GM21360 (cell line): ENCODE results near the gene RNF31.
"Not testable (repeated sequence)": the region's sequence is repeated elsewhere in the genome, so short reads cannot be mapped to it uniquely, and the experiment has no call there.

ENCODE experiments used
- ATAC-seq: cut with Tn5 transposase; IDR thresholded peaks from one replicate; pipeline ENCODE4 v1.9.1; 2021; ENCODE audit warnings: mild to moderate bottlenecking, moderate library complexity; ENCODE audit not compliant: unreplicated experiment

The RNF31 gene

DNA sequence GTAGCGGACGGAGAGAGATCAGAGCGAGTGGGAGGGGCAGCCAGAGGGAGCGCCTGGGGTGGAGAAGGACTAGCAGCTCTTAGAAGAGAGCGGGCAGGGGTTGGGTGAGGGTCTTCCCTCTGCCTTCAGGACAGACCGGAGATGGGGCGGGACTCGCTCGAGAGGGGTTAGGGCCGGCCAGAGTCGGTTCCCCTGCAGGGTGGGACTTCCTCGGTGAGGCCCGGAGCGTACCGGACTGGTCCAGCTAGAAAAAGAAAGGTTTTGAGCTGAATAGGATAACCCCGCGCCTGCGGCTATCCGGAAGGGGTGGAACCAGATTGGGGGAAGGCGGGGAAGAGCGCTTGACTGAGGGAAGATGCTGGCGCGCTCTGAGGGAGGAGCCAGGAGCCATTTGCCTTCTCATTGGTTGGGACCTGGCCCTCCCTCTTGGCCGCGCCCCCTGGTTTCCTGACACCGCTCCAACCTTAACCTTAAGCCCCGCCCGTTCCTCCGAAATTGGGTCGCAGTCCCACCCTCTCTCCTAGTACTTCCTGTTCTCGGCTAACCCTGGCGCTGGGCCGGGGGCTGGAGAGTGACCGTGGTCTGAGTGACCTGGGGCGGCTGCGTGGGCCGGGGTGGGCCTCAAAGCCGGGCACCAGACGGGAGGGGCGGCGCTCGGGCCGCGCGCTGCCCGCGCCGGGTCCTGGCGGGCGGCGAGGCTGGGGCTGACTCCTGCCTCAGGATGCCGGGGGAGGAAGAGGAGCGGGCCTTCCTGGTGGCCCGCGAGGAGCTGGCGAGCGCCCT is at the start of gene RNF31:
Gene RNF31, plus strand, starts transcription at position 521 of the 783 bp plus-strand sequence. Its CDS starts 201 bp downstream, at position 722.
- peak; percentile 71 for ATAC-seq

DNA sequence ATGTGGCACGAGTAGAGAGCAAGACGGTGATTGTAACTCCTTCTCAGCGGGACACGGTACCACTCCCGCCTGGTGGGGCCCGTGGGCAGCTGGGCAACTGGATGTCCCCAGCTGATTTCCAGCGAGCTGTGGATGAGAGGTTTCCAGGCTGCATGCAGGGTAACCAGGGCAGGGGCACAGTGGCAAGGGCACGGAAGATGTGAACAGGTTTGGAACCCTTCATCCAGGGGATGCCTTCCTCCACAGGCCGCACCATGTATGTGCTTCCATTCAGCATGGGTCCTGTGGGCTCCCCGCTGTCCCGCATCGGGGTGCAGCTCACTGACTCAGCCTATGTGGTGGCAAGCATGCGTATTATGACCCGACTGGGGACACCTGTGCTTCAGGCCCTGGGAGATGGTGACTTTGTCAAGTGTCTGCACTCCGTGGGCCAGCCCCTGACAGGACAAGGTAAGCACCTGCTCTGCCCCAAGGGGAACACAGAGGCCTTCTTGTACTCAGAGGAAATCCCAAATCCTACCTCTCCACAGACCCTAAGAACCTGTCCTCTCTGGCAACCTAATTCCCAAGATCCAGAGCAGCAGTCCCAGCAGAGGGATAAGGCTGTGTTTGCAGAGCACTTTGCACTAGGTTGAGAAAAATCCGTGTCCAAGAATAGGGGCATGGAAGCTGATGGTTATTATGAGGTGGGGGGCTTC is 48.9 kb upstream of the RNF31 start:
- no peak for ATAC-seq

DNA sequence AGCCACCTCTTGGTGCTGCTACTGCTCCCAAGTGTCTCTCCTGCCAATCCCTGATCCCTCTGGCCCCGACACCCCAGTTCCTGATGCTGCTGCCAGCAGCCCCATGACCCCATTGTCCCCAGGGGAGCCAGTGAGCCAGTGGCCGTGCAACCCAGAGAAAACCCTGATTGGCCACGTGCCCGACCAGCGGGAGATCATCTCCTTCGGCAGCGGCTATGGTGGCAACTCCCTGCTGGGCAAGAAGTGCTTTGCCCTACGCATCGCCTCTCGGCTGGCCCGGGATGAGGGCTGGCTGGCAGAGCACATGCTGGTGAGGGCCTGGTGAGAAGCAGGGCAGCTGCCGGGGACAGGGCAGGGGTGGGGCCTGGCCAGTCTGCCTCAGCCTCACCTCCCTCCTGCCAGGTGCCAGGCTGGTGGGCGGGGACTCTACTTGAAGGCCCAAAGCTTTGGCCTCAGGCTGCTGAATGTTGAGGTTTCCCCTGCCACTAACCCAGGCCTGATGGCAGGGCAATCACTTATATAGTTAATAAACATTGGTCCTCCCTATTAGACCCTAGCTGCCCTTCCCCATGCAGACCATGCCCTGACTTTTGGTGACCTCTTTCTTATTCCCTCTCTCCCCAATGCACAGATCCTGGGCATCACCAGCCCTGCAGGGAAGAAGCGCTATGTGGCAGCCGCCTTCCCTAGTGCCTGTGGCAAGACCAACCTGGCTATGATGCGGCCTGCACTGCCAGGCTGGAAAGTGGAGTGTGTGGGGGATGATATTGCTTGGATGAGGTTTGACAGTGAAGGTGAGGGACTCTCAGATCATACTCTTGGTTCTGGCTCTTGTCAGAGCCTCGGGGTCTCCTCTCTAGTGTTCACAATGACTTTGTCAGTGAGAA is 48.1 kb upstream of the RNF31 start:
- ATAC-seq, result no peak

DNA sequence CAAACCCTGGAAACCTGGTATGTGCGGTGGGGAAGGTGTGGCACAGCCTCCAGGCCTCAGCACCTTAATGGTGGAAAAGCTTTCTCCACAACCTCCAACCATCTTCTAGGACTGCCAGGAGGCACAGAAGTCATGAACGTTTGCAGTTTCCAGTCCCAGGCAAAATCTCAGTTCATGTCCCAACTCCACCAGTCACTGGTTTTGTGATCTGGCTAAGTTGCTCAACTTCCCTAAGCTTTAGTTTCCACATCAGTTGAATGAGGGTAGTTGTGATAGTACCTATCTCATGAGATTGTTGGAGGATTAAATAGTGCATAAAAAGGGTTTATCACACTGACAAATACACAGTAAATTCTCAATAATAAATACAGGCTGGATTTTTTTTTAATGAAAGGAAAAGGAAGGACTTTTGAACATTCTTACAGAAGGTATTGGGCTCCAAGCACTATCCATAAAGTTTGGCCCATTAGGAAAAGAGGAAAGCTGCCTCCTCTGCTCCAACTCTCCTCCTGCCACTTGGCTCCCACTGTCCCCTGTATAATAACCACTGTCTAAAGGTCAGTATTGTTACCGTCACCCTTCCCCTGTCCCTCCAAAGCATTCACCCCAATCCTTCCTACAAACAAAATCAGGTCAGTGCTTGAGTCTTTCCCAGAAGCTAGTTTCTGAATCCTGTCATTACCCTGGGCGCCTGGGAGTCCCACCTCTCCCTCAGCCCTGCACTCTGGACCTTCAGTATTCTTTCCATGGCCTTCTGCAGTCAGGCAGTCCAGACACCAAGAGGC is 46.9 kb upstream of the RNF31 start:
- ATAC-seq, result no peak

DNA sequence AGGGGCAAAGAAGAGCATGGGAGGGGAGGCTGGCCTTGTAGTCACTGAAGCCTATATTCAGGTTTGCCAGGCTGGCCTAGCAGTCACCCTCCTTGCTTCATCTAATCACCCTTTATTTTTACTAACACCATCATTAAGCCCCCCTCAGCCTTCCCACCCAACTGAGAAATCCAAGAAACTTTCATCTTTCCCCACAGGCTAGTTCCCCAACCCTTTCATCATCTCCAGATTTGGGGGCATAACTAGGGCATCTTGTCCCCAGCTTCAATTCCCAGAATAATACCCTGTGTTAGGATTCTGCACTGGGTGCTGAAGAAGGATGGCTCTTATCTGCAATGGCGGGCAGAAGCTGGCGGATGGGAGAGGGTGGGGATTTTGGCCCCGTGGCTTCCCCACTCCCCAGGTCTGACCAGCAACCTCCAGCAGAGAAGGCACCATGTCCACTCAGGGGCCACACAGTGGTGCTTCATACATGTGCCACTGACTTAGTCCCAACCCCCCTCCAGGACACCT is 46.3 kb upstream of the RNF31 start:
- no peak for ATAC-seq

DNA sequence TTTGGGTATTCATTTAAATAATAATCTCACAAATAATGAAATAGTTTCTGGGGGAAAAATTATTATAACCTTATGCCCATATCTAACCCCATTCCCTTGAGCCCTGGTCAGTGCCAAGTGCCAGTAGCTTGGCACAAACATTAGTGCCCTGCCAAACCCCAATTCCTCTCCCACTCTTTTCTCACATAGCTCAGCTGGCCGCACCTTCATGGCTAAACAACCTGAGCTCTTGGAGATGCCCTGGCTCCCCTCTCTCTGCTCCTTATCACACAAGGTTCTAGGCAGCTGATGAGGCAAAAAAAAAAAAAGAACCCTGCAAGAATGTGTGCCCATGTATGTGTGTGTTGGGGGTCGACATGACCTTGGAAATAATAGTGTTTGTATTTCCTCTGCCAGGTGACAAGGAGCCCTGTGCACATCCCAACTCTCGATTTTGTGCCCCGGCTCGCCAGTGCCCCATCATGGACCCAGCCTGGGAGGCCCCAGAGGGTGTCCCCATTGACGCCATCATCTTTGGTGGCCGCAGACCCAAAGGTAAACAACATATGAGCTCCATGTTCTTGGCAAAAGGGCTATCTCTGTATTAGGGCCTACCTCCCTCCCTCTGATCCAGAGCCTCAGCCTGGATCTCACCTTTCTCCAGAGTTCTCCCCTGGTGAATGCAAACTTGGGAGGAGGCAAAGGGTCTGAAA is 44.8 kb upstream of the RNF31 start:
- no peak for ATAC-seq

DNA sequence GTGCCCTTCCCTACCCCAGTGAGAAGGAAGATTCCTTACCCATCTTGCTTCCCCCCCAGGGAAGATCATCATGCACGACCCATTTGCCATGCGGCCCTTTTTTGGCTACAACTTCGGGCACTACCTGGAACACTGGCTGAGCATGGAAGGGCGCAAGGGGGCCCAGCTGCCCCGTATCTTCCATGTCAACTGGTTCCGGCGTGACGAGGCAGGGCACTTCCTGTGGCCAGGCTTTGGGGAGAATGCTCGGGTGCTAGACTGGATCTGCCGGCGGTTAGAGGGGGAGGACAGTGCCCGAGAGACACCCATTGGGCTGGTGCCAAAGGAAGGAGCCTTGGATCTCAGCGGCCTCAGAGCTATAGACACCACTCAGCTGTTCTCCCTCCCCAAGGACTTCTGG is 43.8 kb upstream of the RNF31 start:
- ATAC-seq, result no peak

DNA sequence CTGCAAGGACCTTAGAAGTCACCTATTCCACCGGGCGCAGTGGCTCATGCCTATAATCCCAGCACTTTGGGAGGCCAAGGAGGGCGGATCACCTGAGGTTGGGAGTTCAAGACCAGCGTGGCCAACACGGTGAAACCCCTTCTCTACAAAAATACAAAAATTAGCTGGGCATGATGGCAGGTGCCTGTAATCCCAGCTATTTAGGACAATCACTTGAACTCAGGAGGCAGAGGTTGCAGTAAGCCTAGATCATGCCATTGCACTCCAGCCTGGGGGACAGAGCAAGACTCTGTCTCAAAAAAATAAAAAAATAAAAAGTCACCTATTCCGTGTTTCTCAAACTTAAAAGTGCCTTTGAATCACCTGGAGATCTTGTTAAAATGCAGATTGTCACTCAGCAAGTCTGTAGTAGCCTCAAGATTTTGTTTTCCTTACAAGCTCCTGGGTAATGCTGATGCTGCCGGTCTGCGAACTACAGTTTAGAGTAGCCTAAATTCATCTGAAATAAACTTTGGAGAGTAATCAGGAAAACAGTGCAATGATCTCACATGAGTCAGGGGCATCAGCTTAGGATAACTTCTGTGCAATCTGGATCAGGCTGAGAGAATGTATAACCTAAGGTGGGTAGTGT is 41.6 kb upstream of the RNF31 start:
- not testable (repeated sequence) for ATAC-seq

DNA sequence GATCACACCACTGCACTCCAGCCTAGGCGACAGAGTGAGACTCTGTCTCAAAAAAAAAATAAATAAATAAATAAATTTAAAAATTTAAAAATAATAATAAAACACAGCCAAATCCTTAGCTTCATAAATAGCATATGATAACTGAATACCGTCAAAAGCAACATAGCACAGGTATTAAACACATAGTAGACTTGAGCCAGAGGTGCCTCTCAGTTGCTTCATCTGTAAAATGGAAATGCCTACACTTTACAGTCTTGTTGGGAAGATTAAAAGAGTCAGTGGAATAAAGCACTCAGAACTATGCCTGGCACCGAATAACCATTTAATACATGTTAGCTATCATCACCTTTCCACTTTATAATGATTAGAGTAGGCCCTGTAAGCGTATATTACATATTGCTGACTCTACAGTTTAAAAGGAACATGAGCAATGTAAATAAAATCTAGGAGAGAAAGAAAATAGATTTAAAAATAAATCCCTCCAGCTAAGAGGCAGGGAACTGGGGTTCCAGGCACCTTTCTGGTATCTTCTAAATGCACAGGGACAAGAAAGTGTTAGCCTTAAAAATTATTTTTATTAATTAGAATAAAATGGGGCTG is 40.5 kb upstream of the RNF31 start:
- ATAC-seq, result no peak

DNA sequence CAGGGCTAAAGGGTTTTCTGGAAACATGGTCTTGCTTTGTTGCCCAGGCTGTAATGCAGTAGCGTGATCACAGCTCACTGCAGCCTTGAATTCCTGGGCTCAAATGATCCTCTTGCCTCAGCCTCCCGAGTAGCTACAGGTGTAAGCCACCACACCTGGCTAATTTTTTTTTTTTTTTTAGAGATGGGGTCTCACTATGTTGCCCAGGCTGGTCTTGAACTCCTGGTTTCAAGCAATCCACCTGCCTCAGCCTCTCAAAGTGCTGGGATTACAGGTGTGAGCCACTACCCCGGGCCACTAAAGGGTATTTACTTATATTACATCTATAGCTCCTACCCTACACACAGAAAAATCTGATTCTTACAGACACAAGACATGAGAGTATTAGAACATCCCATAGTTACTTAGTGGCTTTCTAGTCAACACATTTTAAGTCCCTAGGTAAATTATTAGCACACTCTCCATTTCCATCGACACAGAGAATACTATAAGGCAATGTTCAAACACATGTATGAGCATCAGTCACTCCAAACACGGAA is 38.9 kb upstream of the RNF31 start:
- ATAC-seq, result no peak

DNA sequence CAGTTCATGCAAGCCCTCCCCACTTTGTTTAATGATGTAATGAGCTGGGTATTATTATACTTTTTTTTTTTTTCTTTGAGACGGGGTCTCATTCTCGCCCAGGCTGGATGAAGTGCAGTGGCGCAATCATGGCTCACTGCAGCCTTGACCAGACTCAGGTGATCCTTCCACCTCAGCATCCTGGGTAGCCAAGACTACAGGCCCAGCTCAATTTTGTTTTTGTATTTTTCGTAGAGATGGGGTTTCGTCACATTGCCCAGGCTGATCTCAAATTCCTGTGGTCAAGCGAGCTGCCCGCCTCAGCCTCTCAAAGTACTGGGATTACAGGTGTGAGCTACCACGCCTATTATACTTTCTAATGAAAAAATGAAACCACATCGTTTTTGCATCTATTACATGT is 37.2 kb upstream of the RNF31 start:
- ATAC-seq, result no peak

DNA sequence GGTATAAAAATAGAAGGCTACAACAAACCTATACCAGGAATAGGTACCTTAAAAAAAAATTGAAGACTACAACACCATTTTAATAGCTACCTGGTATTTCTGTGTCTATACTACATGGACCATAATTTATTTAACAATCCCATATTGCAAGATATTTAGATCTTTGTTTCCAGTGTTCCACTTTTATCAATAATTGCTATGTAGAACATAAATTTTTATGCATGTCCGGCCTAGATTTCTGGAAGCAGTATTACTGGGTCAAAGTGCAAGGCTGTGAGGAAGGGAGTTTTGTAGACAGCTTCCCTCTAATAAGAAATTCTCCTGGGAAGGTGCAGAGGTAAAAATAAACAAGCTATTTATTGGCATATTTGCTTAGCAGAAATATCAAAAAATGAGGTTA is 36.8 kb upstream of the RNF31 start:
- ATAC-seq, result no peak

DNA sequence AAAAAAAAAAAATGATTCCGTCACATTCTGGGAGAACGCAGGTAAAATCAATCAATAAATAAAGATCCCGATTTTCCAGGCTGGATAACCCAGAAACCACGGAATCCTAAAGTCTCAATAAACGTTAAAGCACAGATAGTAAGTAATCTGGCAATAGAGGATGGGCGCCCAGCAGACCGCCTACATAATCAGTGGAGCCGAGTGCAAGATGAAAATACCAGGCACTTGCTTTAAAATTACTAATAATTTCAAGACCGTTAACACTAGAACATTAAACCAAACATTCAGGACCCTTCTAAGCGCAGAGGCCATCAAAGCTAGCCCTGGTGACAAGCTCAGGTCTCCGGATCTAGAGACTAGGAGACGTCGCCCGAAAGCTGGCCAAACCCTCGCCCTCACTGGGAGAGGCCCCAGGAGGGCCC is 33.9 kb upstream of the RNF31 start:
- ATAC-seq, result no peak

DNA sequence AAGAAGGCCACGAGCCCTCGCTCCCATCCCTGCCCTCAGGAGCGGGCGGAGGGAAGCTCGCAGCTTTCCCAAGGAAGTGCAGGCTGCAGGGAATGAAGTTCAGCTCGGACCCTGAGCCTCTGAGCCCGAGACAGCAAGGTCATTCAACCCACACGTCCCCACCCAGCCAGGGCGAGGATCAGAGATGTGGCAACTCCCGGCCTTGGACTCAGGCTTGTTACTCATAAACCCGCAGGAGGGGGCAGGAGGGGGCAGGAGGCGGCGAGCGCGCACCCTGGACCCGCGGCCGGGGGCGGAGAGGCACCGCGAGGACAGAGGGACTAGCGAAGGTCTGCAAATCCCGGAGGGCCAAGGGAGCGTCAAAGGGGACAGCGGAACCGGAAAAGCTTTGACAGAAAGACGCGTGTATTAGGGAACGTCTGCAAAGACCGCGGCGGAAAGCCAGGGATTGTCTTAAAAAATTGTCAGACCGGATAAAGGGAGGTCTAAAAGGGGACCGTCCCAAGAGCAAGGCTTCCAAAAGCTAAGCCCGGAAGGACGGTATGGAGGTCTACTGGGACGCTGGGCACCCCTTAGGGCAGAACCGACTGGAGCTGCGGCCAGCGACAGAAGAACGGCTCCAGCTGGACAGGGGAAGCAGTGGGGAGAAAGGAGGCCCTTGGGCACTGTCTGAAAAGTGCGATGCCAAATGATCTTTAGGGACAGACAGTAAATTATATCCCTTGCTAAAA is 33.3 kb upstream of the RNF31 start:
- ATAC-seq, result peak; percentile 26

DNA sequence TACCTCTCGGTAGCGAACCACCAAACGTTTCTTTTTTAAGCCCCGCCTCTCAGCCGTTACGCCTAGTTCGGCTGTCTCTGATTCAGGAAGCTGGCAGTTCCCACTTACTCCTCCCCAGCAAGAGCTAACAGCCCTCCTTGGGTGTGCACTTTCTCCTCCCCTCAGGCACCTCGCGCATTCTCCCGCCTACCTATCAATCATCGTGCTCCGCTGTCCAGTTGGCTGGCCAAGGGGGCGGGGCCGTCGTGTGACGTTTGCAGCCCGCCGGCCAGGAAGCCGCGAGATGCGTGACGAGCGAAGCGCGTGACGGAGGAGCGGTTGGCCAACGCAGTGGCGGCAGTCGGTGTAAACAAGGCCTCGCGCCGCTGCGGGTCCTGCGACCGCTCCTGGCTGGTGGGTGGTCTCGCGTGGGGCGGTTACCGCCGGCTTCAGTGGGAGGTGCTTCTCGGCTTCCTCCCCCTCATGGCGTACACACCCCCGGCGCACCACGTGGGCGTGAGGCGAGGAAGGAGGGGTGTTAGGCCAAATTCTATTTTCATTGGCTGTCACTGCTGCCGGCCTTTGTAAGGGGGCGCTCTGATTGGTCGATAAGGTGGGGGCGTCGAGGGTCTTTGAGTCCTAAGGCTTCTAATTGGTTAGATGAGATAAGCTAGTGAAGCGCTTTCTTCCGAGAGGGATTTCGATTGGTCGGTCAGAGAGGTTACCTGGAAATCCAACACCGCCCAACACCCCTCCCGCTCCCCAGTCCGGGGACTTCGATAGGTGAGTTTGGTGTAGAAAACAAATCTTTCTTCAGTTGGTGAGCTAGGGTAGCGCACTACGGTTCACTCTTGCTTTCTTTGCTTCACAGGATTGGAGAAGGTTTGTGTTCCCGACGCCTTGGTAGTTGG is 32.5 kb upstream of the RNF31 start, which contains the start of the genes DCAF11 and NRL:
Gene DCAF11, plus strand, starts transcription at position 246 of the 890 bp plus-strand sequence. CDS start 818 bp downstream, outside the sequence.
Gene NRL, minus strand, starts transcription at position 418 of the 890 bp plus-strand sequence. CDS start 32,101 bp downstream, outside the sequence.
- peak; percentile 85 for ATAC-seq

DNA sequence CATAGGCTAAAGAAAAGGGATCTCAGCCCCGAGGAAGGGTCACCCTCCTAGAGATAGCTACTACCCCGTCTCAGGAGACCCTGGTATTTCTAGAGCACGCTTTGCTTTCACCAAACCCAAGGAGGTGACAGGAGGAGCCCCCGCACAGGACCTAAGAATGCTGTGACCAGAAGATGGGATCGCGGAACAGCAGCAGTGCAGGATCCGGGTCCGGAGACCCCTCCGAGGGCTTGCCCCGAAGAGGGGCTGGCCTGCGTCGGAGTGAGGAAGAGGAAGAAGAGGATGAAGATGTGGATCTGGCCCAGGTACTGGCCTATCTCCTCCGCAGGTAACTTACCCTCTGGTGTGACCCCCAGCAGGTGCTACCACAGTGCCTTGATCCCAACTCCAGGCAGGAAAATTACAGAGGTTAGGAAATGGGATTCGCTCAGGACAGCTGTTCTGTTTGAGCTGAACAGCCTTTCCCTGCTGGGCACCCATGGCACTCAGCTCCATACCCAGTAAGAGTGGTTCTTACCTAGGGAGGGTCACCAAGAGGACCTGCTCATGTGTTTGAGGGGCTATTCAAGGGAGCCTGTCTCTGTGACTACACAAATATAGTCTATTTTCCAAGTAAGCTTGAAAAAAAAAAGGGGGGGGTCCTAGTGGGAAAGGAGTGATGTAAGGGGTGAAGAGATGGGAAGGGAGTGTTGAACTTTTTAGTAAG is 31.7 kb upstream of the RNF31 start:
- no peak for ATAC-seq
